Dedifferentiated amniotic fluid mesenchymal stem cell (primary cell): ENCODE results near the gene SOD1.

Experiments
- DNase-seq: peaks from one replicate; pipeline ENCODE4 v3.0.0-alpha.2; 2016; ENCODE audit errors: extremely low spot score

The SOD1 gene

DNA sequence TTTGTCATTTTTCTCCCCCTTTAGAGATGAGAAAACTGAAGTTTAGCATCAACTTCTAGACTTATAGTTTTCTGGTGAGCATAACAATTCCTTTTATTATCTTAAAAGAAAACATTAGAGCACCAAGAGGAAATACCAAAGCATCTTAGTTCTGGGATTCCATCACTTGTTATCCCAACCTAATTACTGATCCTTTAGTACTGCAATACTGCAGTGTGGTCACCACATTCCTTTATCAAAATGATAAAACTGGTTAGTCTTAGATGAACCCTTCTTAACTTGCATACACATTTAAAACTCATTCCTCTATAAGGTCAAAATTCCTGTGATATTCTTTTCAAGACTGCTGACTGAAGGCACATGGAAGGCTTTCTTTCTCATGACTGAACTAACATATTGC lies 23.1 kb downstream of the SOD1 start:
- DNase-seq, result no peak

DNA sequence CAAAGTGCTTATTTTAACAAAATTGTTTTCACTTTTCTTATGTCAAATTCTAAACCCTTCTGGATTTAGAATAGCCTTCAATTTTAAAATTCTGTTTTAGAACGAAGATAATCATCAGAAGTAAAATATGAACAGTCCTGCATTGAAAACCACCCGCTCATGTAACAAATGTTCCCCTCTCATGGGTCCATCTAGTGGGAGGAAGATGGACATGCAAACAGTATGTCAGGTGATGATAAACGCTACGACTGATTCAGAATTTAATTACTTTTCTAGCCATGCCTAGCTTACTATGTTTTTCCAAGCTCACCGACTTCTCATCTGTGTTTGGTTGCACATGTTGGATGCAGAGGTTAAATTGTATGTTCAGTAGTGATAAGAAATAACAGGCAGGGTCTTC lies 23.5 kb downstream of the SOD1 start:
- no peak for DNase-seq

DNA sequence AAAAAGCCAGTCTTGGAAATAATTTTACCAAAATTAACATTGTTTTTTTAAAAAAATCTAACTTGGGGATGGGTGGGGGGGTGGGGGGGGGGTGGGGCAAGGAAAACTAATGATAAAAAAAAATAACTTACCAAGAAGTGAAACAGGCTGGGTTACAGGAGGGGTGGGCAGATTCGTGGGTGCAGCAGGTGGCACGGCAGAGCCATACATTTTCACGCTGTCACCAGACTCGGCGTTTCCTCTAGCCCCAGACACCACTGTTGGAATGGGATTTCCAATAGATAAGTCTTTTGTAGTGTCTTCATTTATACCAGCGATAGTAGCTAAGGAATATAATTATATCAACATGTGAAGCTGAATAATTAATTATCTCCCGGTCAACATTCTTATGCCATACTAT lies 25.4 kb downstream of the SOD1 start:
- no peak for DNase-seq

DNA sequence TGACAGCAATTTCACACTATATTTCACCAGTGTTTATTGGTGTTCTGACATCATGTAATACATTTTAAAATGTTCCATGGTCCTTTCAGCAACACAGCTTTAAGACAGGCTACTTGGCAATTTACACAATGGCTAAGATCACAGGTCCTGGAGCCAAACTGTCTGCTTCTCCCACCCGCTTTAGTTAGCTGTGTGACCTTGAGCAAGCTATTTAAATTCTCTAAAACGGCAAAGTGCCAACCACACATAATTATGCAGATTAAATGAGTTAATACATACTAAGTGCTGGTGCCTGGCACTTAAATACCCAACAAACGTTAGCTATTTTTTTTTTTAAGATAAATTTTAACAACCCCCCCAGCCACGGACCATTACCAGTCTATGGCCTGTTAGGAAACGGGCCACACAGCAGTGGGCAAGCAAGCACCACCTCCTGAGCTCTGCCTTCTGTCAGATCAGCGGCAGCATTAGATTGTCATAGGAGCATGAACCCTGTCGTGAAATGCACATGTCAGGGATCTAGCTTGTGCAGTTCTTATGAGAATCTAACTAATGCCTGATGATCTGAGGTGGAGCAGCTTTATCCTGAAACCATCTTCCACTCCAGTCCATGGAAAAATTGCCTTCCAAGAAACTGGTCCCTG lies 26.9 kb downstream of the SOD1 start:
- no peak for DNase-seq

DNA sequence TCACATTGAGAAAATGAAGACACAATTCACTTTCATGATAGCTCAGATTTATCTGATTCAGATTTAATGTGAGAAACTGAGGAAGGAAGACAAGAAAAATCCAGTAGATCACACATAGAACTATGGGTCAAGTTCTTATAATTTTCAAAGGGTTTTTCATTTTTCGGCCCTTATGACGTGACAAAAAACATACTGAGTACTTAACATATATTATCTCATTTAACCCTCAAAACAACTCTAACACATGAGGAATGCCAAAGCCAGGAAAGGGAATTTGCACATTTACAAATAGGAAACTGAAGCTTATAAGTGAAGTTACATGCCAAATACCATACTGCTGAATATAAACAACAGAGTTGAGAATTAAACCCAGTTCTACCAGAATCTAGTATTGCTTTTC lies 27.6 kb downstream of the SOD1 start:
- DNase-seq, result no peak

DNA sequence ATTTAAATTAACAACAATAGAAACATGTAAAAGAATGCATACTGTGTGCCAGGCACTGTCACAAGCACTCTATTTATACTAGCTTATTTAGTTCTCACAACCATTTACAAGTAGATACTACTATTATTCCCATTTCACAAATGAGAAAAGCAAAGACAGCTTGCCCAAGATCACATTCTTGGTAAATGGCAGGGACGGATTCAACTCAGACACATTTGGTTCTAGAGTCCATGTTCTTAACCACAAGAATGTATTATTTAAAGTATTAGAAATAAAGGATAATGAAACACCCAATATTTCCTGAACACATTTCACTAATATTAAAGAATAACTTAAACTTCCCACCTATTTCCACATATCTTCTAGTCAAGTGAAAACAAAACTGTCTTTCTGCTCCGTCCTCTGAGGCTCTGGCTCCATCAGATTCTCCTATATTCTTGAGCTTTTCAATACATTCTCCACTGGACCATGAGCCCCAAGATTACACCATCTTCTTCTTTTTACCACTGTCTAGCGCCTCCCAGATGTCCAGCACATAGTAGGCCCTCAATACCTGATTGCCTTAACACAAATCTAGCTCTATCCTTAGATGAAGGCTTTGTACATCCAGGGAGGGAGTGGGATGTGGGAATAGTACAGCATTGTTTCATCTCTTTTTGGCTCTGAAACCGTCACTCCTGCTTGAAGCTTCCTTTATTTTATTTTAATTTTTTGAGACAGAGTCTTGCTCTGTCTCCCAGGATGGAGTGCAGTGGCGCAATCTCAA lies 29.3 kb downstream of the SOD1 start:
- no peak for DNase-seq

DNA sequence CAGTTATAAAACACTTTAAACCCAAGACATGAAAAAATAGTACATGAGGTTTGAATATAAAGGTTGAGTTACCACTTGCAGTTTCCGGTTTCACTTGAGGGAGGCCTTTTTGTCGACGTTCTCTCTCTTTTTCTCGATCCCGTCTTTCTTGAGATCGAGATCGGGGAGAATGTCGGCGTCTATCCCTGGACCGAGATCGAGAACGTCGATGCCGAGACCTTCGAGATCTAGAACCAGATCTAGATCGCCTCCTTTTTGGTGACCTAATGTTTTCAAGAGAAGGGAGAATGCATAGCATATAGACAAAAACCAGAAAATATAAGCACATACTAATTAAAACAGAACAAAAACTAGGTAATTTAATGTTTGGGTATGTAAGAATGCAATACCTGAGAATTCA lies 33.7 kb downstream of the SOD1 start:
- no peak for DNase-seq

DNA sequence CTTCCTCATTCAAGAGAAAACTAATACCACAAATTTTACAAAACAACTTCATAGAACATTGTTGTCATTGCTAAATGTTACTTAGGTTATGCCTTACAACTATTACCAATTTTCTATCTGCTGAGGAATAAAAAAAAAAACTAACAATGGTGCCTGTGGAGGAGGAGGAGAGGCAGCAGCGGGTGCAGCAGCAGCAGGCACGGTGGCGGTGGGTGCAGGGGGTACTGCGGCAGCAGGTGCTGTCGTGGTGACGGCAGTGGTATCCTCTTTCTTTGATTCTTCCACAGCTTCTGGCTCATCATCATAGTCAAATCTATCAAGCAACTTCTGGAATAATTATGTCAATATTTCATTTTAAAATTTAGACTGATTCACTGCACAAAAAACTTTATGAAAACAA lies 36.9 kb downstream of the SOD1 start:
- no peak for DNase-seq

DNA sequence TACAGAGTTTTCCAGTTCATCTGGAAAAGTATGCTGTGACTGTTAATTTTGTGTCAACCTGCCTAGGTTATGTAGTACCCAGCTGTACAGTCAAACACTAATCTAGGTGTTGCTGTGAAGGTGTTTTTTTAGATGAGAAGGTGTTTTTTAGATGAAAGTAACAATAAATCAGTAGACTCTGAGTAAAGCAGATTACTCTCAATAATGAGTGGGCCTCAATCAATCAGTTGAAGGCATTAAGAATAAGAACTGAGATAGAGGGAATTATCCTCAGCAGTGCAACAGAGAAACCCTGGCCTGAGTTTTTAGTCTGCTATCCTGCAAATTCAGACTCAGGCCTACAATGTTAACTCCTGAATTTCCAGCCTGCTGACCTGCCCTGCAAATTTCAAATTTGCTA lies 39.0 kb downstream of the SOD1 start:
- no peak for DNase-seq

DNA sequence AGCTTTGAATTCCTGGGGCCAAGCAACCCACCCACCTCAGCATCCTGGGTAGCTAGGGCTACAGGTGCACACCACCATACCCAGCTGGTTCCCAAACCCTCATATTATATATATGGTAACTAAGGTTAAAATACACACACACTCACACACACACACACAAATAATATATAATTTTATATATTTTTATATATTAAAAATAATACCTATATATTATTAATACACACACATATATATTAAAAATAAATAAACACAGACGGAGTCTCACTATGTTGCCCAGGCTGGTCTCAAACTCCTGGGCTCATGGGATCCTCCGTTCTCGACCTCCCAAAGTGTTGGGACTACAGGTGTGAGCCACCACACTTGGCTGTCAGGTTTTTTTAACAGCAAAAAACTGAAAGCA lies 40.5 kb downstream of the SOD1 start:
- DNase-seq, result no peak

DNA sequence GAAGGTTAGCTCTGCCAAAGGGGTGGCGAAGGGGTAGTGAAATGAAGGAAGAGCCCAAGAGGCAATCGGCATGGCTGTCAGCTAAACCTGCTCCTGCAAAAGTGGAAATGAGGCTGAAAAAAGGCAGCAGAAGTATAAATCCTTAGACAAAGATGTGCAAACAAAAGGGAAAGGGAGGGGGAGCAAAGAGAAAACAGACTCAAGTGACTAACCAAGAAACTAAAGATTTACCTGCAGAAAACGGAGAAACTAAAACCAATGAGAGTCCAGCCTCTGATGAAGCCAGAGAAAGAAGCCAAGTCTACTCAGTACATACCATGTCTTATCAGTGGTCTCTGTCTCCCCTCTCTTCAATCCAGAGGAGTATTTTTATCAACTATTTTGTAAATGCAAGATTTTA lies 47.1 kb downstream of the SOD1 start:
- no peak for DNase-seq

DNA sequence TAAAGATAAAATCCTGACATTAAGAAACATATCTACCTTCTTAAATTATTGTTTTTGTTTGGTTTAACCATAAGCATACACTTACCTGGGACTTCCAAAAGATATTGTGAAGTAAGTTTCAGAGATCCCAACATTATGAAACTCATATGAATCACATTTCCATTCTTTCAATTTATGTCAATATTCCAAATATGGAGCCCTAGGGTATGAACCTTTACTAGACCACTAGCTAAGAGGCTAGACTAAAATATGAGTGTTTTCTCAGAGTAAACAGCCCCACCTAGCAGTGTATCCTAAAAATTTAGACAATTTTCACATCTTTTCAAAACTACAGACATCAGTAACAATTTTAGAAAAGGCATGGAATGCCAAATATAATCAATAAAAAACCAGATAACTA lies 48.0 kb downstream of the SOD1 start:
- DNase-seq, result no peak

DNA sequence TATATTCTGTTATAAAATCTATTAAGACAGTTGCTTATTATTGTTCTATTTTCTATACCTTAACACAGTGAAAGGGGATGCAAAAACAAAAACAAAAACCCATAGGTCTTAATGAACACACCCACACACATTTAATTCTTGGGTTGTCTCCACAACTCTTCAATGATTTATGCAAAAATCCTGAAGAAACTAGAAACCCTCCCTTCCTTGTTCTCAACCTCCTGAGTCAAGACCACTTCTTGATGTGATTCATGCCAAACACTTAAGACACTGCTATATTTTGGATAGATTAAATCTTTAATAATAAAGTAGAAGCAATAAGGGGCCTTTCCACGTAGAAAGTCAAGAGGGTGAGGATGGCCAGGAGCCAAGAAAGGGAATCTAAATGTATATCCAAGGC lies 49.0 kb downstream of the SOD1 start:
- DNase-seq, result no peak

DNA sequence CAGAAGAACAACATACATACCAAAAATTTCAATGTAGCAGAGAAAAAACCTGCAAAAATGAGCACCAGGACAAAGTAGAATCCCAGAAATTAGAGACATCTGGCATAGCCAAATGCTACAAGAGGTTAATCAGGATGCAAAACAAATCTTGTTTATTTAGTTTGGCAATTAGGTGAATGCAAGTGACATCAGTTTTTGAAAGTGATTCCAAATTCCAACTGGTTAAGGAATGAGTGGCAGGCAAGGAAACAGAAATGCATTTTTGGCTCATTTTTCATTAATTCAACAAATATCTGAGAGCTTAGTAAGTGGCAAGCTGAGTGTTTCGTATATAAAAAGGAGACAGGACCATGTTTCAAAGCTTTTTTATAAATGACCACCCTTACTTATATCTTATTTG lies 51.1 kb downstream of the SOD1 start:
- DNase-seq, result peak; percentile 84

DNA sequence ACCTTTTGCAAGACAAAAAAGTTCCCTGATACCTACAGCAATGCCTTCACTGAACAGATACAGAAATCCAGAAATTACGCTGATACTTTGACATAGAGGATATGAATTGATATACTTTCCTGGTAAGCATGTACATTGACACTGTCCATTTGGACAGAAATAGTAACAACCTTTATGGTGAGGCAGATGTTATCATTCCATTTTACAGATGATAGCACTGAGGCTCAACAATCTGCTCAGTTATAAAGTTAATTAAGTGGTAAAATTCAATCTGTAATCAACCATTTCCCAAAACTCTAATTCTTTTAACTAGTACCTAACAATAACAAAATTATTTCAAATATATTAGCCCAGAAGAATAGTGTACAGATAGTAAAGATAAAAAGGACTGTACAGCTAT lies 51.8 kb downstream of the SOD1 start:
- no peak for DNase-seq

DNA sequence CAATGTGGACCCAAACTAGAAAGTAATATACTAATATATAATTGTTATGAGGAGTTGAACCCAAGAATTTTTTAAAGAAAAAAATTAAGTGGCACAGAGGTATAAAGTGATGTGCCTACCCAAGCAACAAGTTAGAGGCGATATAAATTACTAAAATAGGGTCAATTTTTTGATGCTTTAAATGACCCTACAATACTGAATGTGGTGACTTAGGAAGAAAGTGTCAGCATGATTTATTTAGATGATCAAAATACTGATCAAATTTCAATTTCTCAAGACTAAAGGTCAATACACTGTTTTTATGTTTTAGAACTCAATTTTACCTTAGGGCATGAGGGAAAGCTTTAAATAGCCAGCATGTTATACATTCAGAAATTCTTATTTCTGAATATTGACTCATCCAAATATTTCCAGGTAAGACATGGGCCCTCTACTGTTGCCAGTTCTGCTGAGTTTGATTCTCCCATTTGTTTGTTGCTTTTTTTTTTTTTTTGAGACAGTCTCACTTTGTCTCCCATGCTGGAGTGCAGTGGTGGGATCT lies 52.3 kb downstream of the SOD1 start:
- DNase-seq, result no peak

DNA sequence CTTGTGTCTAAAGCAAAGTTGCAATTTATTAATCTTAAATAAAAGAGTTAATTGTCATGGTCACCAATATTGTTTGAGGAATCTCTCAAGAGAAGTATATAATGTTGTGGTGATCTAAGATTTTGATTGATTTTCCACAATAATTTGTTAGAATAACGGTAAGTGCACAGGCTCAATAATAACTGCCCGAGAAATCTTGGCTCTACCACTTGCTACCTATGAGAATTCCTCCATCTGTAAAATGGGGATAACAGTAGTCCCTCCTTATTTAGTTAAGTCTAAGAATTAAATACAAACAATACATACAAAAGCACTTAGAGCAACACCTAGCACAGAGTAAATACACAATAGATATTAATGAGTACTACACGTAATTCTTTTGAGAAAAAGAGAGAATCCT lies 53.6 kb downstream of the SOD1 start:
- DNase-seq, result no peak

DNA sequence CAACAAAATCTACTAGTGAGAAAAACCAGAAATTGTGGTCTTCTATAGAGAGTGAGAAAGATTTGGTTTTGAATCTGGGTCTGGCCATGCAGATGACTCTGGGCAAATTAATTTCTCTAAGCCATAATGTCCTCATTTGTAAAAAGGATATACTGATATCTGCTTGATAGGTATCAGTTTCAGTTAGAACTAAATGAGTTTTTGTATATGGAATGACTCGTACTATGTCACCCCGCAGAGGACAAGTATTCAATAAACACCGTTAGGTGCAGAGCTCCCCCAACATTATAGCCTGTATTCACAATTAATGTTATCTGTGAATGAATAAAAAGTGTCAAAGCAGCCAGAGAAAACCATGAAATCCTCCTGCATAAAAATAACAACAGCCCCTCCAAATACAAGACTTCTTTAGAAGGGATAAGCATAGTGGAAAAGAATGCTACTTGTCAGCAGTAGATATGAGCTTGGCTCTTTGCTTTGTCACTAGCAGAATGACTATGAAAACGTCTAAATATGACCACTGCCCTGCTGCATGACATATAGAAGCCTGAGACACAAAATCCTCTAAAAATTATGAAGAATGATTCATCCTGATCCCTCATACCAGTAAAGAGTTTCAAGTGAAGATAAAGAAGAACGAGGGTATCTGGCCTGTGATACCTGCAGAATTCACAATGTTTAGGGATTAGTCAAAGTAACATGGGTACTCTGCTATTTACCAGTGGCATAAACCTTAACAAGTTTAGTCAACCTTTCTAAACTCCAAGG lies 54.7 kb downstream of the SOD1 start:
- no peak for DNase-seq

DNA sequence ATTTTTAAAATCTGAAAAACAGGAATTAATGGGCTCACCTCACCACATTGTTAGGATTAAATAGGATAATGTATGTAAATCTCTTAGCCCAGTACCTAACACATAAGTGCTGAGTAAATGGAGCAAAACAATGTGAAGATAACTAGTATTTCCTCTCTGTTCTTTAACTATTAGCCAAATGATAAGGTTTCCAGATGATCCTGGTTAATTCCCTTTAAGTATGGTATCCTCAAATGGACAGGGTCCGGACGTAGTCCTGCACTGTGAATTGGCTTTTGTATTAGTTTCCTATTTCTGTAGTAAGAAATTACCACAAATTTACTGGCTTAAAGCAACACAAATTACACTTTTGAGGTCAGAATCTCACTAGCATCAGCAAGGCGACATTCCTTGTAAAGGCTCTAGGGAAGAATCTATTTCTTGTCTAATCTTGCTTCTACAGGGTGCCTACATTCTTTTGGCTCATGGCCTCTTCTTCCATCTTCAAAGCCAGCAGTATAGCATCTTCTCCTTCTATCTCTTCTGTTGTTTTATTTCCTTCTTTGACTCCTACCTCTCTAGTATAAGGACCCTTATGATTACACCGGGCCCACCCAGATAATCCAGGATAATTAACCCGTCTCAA lies 55.4 kb downstream of the SOD1 start:
- no peak for DNase-seq

DNA sequence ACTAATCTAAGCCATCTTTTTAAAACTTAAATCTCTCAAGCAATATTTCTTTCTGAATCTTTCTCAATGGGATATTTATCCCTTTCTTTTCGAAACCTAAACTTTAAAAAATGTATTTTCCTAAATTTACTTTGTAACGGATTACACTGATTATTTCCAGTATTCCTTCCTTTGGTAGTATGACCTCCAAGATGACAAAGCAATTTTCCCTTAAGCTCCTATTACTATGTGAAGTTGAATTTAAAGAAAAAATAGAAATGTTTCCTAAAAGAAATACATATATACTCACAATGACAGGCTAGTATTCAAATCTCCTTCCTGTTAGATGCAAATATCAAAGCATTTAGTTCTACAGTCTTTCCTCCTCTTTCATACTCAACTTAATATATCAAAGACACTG lies 56.6 kb downstream of the SOD1 start:
- DNase-seq, result no peak
